8988T (cell line): Measurements from ENCODE around the gene SOBP.
"Not testable (repeated sequence)": the region's sequence is repeated elsewhere in the genome, so short reads cannot be mapped to it uniquely, and the experiment has no call there.

Experiments
- DNase-seq: peaks from one replicate; pipeline ENCODE4 v3.0.0; 2011

The SOBP gene

GRCh38 chr6:107524626-107525025 is 34.7 kb downstream of the SOBP start:
- DNase-seq: no peak

- no peak for DNase-seq
Measured at GRCh38 chr6:107531868-107532267, 42.0 kb downstream of the SOBP start.

- DNase-seq: no peak
Measured at GRCh38 chr6:107532706-107533105, 42.8 kb downstream of the SOBP start.

GRCh38 chr6:107533415-107534059 is 43.6 kb downstream of the SOBP start:
- DNase-seq: no peak

DNA sequence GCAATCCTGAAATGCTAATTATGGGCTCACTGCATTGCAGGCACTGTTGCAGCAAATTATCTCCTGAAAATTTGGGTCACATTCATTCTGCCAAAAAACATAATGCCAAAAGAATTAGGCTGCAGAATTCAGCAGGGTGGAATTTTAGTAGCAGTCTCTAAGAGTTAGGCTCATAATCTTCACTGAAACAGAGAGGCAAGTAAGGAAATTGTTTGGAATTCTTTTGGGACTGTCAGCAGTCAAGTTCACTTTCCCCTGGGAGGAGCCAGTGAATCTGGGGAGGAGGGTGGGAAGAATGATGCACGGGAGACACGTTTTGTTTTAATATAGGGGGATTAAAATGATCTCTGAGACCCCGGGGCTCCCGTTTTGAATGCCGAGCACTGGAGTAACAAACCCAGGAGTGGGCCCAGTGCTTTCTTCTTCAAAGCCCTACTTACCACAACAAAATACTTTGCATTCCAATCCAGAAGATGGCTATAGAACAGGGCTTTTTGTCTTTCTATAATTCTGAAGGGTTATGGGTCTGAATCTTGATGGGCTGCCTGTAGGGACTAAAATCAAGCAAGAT is 44.7 kb downstream of the SOBP start:
- no peak for DNase-seq

- DNase-seq: no peak
Measured at GRCh38 chr6:107535626-107536025, 45.7 kb downstream of the SOBP start.

DNA sequence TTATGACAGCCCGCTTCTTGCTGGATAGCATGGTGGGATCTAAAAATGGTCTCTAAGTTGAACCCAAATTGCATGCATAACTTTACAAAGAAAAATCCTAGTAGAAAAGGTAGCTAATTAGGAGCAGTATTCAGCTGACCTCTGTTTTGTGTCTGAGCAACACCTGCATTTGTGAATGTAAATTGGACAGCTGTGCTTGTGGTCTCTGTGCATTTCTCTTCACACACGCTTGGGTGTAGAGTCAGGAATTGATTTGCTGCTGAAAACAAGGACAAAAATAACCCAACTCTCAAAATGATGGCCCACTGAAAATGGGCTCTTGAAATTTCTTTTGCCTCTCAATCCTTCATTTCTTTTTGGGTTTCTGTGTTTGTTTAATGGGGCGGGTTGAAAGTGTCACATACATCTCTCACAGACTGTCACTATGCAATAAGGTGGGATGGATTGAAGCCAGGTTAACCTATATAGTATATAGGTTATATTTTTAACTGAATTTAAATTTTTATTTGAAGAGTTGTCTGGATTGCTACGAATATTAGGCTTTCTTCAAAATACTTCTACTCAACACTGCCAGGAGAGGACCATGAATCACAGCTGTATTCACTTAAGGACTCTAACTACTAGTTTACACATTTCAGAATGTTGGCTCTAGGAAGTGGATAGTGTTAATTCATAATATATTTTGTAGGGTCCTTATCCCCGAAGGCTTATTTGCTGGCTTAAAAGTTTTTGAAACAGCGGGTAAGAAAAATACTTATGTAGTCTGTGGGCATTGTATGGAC is 46.5 kb downstream of the SOBP start:
- DNase-seq: no peak

- DNase-seq: no peak
Measured at GRCh38 chr6:107537559-107537958, 47.6 kb downstream of the SOBP start.

GRCh38 chr6:107538856-107539387 is 49.0 kb downstream of the SOBP start:
- DNase-seq: no peak

GRCh38 chr6:107539409-107539808 is 49.5 kb downstream of the SOBP start:
- no peak for DNase-seq

GRCh38 chr6:107539849-107540464 is 50.0 kb downstream of the SOBP start:
- no peak for DNase-seq

GRCh38 chr6:107540465-107540857 is 50.5 kb downstream of the SOBP start:
- DNase-seq: no peak

GRCh38 chr6:107542192-107542668 is 52.3 kb downstream of the SOBP start:
- no peak for DNase-seq

GRCh38 chr6:107543088-107543487 is 53.2 kb downstream of the SOBP start:
- no peak for DNase-seq

DNA sequence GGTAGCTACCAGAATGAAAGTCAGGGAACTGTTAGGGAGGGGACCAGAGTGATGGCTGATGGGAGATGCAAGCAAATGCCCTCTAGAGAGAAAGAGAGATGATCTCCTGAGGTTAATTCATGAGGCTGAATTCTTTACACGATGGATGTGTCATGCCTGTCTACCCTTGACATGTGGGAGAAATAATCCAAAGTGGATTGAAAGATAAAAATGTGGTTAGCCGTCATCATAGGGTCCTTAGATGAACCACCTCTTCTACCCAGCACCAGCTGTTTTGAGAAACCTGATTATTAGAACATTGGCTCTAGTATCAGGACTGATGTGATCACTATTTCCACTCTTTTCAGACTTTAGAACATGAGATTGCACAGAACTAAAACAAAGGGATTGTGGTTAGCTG is 53.6 kb downstream of the SOBP start:
- no peak for DNase-seq

DNA sequence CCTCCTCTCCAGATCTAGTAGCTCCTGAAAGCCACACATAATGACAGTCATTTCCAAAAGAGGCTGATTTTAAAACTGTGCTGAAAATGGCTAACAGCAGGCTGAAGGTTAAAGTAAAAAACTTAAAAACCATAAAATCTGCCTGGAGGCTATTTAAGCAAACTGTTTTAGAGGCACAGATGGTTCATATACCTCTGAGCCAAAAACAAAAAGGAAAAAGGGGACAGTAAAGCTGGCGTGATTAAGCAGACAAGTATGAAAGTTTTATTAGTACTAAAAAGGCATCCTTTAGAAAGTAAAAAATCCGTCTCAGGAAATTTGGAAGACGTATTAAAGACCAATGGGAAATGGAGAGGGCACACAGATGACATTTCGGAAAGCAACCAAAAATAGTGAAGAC is 55.8 kb downstream of the SOBP start:
- no peak for DNase-seq

DNA sequence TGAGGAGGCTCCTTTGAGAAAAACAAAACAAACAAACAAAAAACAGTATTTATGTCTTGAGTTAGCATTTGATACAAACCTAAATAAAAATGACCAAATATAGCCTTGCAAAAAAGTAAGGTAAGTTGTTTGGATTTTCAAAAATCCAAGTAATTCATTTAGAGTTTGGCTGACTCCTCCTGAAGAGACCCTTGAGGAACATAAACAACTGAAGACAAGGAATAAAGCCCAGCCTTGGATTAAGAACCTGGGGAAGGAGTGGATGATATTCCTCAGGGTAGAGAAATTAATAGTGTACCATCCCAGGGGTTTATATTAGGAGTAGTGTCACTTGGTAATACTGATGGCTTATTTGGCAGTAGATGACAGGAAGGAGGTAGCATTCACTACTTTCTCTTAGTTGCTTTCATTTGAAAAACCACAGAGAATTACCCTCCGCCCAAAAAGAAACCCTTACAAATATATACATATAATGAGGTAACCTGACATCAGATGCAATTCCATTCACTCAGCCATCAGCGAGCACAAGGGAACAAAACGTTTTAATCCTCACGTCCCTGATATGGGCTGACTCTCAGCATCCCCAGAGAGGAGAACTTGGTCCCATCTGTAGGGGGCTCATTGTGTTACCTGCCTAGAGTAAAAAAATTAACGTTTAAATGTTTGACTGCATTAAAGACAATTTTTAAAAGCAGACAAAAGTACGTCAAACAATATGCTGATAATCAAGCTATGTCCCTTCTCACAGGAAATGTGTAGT is 57.0 kb downstream of the SOBP start:
- DNase-seq: no peak

DNA sequence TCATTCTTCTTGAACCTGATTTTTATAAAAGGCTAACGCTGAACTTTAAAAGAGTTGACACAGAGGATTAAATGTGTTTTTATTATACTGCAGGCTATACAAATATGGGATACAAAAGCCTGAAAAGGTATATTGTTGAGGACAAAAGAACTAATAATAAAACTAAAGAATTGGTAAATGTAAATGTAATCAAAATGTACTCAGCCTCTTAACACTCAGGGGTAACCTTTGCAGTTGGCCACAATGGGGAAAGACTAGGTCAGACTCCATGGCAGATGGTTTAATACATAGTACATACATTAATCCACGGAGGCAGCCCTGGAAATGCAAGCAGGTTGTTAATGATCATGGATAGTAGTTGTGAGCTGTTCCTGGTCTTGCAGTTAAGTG is 57.5 kb downstream of the SOBP start:
- no peak for DNase-seq

- no peak for DNase-seq
Measured at GRCh38 chr6:107550241-107550840, 60.4 kb downstream of the SOBP start.

DNA sequence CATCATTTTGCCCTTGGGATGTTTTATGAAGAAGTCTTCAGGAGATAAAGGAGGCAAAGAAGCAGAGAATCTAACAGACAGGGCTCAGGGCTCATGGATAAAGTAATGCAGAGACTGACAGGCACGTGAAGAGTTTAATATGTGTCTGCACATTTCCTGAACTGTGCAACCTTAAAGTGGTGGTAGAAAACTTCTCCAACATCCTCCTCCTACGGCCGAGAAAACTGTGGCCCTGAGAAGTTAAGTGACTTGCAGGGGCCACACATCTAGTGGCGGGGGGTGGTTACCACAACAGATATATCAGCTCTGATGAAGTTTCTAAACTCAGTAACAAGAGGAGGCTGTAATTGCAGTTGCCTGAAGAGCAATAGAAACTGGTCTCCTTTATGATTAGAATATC is 61.0 kb downstream of the SOBP start:
- no peak for DNase-seq

DNA sequence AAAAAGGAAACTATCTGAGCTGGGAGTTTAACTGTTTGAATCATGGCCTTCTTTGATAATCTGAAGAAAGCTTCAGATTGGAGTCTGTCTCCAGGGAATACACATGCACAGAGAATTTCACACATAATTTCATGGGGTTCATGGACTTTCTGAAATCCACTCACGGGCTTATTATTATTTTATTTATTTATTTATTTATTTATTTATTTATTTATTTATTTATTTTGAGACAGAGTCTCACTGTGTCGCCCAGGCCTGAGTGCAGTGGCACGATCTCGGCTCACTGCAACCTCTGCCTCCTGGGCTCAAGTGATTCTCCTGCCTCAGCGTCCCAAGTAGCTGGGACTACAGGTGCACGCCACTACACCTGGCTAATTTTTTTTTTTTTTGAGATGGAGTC is 63.2 kb downstream of the SOBP start:
- not testable (repeated sequence) for DNase-seq

DNA sequence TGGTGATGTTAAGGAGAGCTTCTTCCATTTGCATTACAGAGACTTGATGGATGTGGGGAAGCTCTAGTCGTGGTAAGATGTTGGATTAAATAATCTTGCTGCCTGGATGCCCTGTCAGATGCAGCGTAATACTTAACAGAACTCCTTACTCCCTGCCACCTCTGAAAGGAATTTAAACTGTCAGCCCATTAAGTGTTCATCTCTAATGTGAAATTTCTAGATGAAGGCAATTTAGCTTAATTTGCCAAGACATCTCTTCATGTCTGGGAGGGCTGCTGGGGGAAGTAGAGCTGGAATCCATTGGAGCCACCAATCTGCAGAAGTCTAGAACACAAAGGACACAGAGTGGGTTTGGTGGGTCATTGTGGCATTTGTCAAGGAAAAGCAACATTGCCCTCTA is 64.4 kb downstream of the SOBP start:
- DNase-seq: no peak
